KMS-11 (cell line): Measurements from ENCODE around the gene RXFP3.
"Not testable (repeated sequence)": the region's sequence is repeated elsewhere in the genome, so short reads cannot be mapped to it uniquely, and the experiment has no call there.

Experiments
- H2AFZ ChIP-seq: fragments of 200-600 bp; sonication (generic); 2 replicates; pipeline ENCODE4 v1.6.1; 2016; ENCODE audit warnings: antibody characterized with exemption, mixed run types, low read depth
- H3K27ac ChIP-seq: fragments of 200-600 bp; sonication (generic); 2 replicates; pipeline ENCODE4 v1.6.1; 2016; ENCODE audit warnings: mild to moderate bottlenecking, mixed run types
- H3K27me3 ChIP-seq: fragments of 200-600 bp; sonication (generic); 2 replicates; pipeline ENCODE4 v1.6.1; 2017; ENCODE audit warnings: mild to moderate bottlenecking, low read depth, mixed run types, moderate library complexity; ENCODE audit not compliant: insufficient read depth
- H3K36me3 ChIP-seq: fragments of 200-600 bp; sonication (generic); 2 replicates; pipeline ENCODE4 v1.6.1; 2017; ENCODE audit warnings: mild to moderate bottlenecking, mixed run types; ENCODE audit not compliant: insufficient read depth
- H3K4me1 ChIP-seq: fragments of 200-600 bp; sonication (generic); 2 replicates; pipeline ENCODE4 v1.6.1; 2016; ENCODE audit warnings: mild to moderate bottlenecking, low read depth, mixed run types; ENCODE audit not compliant: poor library complexity, severe bottlenecking
- H3K4me2 ChIP-seq: fragments of 200-600 bp; sonication (generic); 2 replicates; pipeline ENCODE4 v1.7.0; 2016; ENCODE audit warnings: mild to moderate bottlenecking, mixed run types
- H3K4me3 ChIP-seq: fragments of 200-600 bp; sonication (generic); IDR thresholded peaks from 2 replicates; pipeline ENCODE4 v1.6.1; 2017; ENCODE audit warnings: low read depth, low read length, mixed read lengths; ENCODE audit not compliant: insufficient read depth
- H3K79me2 ChIP-seq: fragments of 200-600 bp; sonication (generic); 2 replicates; pipeline ENCODE4 v1.6.1; 2016; ENCODE audit warnings: low read depth, mixed run types; ENCODE audit not compliant: insufficient read depth
- H3K9ac ChIP-seq: fragments of 200-600 bp; sonication (generic); 2 replicates; pipeline ENCODE4 v1.6.1; 2016; ENCODE audit warnings: mild to moderate bottlenecking, mixed run types
- H4K20me1 ChIP-seq: fragments of 200-600 bp; sonication (generic); 2 replicates; pipeline ENCODE4 v1.6.1; 2016; ENCODE audit warnings: mild to moderate bottlenecking, mixed run types; ENCODE audit not compliant: insufficient read depth
- TF ChIP-seq, protein P1 (sequence below): fragments of 200-600 bp; sonication (generic); conservative IDR thresholded peaks from 2 replicates; pipeline ENCODE4 v1.6.1; 2017; ENCODE audit warnings: low read depth, mild to moderate bottlenecking, antibody characterized with exemption, low read length, moderate library complexity, mixed read lengths

The RXFP3 gene

DNA sequence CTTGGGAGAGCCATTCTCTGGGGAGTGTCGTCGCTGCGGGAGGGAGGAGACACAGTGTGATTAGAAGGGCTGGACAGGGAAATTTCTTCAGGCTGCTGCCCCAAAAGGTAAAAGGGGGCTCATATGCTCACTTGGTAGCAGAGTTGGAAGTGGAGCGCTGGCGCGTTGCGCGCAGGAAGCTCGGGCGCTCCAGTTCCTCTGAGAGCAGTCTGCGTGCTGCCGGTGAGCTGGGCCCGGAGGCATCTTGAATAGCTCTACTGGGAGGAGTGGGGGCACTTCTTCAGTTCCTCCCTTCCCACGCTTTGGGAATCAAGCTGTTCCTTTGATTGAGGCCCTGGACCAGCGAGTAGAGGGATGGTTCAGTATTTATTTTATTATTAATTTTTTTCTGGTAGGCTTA is 2.7 kb downstream of the RXFP3 start:
- no peaks in the 10 kb centered on the region for H3K4me1 ChIP-seq
- H4K20me1 ChIP-seq = no peaks in the 10 kb centered on the region
- no peaks in the 10 kb centered on the region for H3K27me3 ChIP-seq
- no peaks in the 10 kb centered on the region for H3K79me2 ChIP-seq
- H3K36me3 ChIP-seq = no peaks in the 10 kb centered on the region
- no peak overlapping the region for H3K4me2 ChIP-seq
- no peak overlapping the region for H3K4me3 ChIP-seq
- TF ChIP-seq, protein P1, sequence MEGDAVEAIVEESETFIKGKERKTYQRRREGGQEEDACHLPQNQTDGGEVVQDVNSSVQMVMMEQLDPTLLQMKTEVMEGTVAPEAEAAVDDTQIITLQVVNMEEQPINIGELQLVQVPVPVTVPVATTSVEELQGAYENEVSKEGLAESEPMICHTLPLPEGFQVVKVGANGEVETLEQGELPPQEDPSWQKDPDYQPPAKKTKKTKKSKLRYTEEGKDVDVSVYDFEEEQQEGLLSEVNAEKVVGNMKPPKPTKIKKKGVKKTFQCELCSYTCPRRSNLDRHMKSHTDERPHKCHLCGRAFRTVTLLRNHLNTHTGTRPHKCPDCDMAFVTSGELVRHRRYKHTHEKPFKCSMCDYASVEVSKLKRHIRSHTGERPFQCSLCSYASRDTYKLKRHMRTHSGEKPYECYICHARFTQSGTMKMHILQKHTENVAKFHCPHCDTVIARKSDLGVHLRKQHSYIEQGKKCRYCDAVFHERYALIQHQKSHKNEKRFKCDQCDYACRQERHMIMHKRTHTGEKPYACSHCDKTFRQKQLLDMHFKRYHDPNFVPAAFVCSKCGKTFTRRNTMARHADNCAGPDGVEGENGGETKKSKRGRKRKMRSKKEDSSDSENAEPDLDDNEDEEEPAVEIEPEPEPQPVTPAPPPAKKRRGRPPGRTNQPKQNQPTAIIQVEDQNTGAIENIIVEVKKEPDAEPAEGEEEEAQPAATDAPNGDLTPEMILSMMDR = no peak
- no peak overlapping the region for H3K27ac ChIP-seq
- no peak overlapping the region for H2AFZ ChIP-seq
- H3K9ac ChIP-seq = no peak overlapping the region

DNA sequence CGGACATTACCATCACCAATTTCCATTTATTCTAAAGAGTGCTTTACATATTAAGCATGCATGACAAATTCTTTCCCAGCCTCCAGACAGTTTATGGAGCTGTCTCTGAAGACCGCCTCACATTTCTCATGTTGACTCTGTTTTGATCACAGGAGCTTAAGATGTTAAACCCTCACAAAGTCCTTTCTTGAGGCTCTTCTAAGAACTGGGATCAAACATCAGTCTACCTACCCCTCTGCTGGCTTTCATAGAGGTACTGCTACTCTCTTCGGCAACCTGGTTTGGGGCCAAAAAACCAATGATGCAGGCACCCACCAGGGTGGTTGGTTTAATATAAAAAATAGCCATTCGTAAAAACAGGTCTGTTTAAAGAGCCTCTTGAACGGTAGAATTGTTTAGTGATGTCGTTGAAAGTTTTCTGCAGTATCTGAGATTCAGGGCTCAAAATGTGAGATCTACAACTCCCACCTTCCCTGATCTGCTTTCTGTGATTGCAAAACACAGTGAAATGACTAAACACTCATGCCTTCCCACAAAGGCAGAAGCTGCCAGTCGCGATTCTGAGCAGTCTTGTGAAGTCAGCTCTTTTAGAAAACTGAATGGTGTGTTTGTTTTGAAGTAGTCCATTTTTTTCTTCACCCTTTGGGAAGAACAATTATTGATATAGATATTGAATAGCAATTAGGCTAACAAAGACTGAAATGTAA is 3.5 kb downstream of the RXFP3 start:
- no peaks in the 10 kb centered on the region for H4K20me1 ChIP-seq
- H3K4me3 ChIP-seq = no peak overlapping the region
- H3K27me3 ChIP-seq = no peaks in the 10 kb centered on the region
- H3K27ac ChIP-seq = no peak overlapping the region
- H3K4me2 ChIP-seq = no peak overlapping the region
- H3K79me2 ChIP-seq = no peaks in the 10 kb centered on the region
- H3K4me1 ChIP-seq = no peaks in the 10 kb centered on the region
- no peak overlapping the region for H3K9ac ChIP-seq
- TF ChIP-seq, protein P1 = no peak
- H2AFZ ChIP-seq = no peak overlapping the region
- no peaks in the 10 kb centered on the region for H3K36me3 ChIP-seq

- TF ChIP-seq, protein P1 = no peak
- no peak overlapping the region for H3K9ac ChIP-seq
- H3K4me2 ChIP-seq = no peak overlapping the region
Observed at GRCh38 chr5:33941090-33941489, 4.9 kb downstream of the RXFP3 start.

GRCh38 chr5:33944543-33945132 is 8.5 kb downstream of the RXFP3 start:
- Histone ChIP-seq H3K4me2 (no peak overlapping the region), H3K79me2 (no peaks in the 10 kb centered on the region), H3K4me1 (no peaks in the 10 kb centered on the region), H2AFZ (no peak overlapping the region), H3K27ac (no peak overlapping the region), H3K9ac (no peak overlapping the region), H3K4me3 (no peak overlapping the region), H4K20me1 (no peaks in the 10 kb centered on the region), H3K36me3 (no peaks in the 10 kb centered on the region), H3K27me3 (no peaks in the 10 kb centered on the region)
- TF ChIP-seq, protein P1 = no peak

More at GRCh38 chr5:33941090-33941489, 4.9 kb downstream of the RXFP3 start:
- Histone ChIP-seq H3K4me3 (no peak overlapping the region), H3K79me2 (no peaks in the 10 kb centered on the region), H4K20me1 (no peaks in the 10 kb centered on the region), H3K27ac (no peak overlapping the region), H2AFZ (no peak overlapping the region), H3K27me3 (no peaks in the 10 kb centered on the region), H3K36me3 (no peaks in the 10 kb centered on the region), H3K4me1 (no peaks in the 10 kb centered on the region)

GRCh38 chr5:33952175-33952574 is 16.0 kb downstream of the RXFP3 start:
- H2AFZ ChIP-seq, H3K36me3 ChIP-seq, H4K20me1 ChIP-seq, H3K4me3 ChIP-seq, H3K4me2 ChIP-seq, H3K9ac ChIP-seq, H3K27me3 ChIP-seq, H3K79me2 ChIP-seq, H3K27ac ChIP-seq, H3K4me1 ChIP-seq: not testable (repeated sequence)
